ENCODE measurements around the gene COQ4.
"Not testable (repeated sequence)": the region's sequence is repeated elsewhere in the genome, so short reads cannot be mapped to it uniquely, and the experiment has no call there.

GRCh38 chr9:128279088-128280073 is 43.3 kb upstream of the COQ4 start:
- not testable (repeated sequence) for TF ChIP-seq CTCF (IDR thresholded peaks at IDR 0.05; ENCODE audit: insufficient read depth, low read depth, low read length); EZH2 (IDR thresholded peaks at IDR 0.05; ENCODE audit: insufficient read depth, low read length)
